PC-9 (cell line): ENCODE results near the gene CXCL1. TPM values are rescaled to one million over a fixed set of nuclear protein-coding genes. Genes with fewer than 3 reads are reported as not detected.

Experiments
- BruUV-seq: library from RNA; stranded (reverse); fragments of 400-500 nt; replicated peaks from 2 replicates; lab custom pipeline; 2021; lab: Mats Ljungman, UMichigan
- CTCF ChIA-PET: fragments of 300-600 bp; sonication (Branson Sonifier 250); formaldehyde crosslinking; loops from one replicate; lab custom pipeline; 2022; ENCODE audit warnings: antibody characterized with exemption; lab: Charles Lee
- POLR2A ChIA-PET: fragments of 300-600 bp; sonication (Branson Sonifier 250); formaldehyde crosslinking; loops from one replicate; lab custom pipeline; 2022; ENCODE audit warnings: antibody characterized with exemption; ENCODE audit not compliant: unreplicated experiment; lab: Charles Lee
- DNase-seq, 2 experiments: peaks; one replicate each; pipeline versions ENCODE4 v3.0.0 to v3.0.0-alpha.2; 2015 to 2022; ENCODE audit warnings: mixed read lengths in 1 of 2
- H2AFZ ChIP-seq: fragments of 200-600 bp; sonication (generic); 2 replicates; pipeline ENCODE4 v1.8.1; 2017; ENCODE audit warnings: antibody characterized with exemption
- H3F3A ChIP-seq: fragments of 200-600 bp; sonication (generic); 2 replicates; pipeline ENCODE4 v1.8.1; 2017; ENCODE audit warnings: antibody characterized with exemption, mild to moderate bottlenecking, low read depth; ENCODE audit not compliant: insufficient read depth
- H3K27ac ChIP-seq: fragments of 200-600 bp; sonication (generic); 2 replicates; pipeline ENCODE4 v1.6.1; 2016; ENCODE audit warnings: mixed run types
- H3K27me3 ChIP-seq: fragments of 200-600 bp; sonication (generic); 2 replicates; pipeline ENCODE4 v1.6.1; 2016; ENCODE audit warnings: low read depth, mixed run types; ENCODE audit not compliant: insufficient read depth
- H3K36me3 ChIP-seq: fragments of 200-600 bp; sonication (generic); 2 replicates; pipeline ENCODE4 v1.6.1; 2016; ENCODE audit warnings: low read depth, mixed run types
- H3K4me1 ChIP-seq: fragments of 200-600 bp; sonication (generic); replicated peaks from 2 replicates; pipeline ENCODE4 v1.6.1; 2016; ENCODE audit warnings: mixed run types; ENCODE audit not compliant: insufficient read depth
- H3K4me2 ChIP-seq: fragments of 200-600 bp; sonication (generic); 2 replicates; pipeline ENCODE4 v1.6.1; 2017; ENCODE audit warnings: mixed run types
- H3K4me3 ChIP-seq: fragments of 200-600 bp; sonication (generic); 2 replicates; pipeline ENCODE4 v1.6.1; 2016; ENCODE audit warnings: mixed run types
- H3K79me2 ChIP-seq: fragments of 200-600 bp; sonication (generic); 2 replicates; pipeline ENCODE4 v1.6.1; 2017; ENCODE audit warnings: low read depth, mixed run types
- H3K9me2 ChIP-seq: fragments of 200-600 bp; sonication (generic); 2 replicates; pipeline ENCODE4 v1.8.1; 2017; ENCODE audit warnings: mild to moderate bottlenecking; ENCODE audit not compliant: insufficient read depth
- H3K9me3 ChIP-seq: fragments of 200-600 bp; sonication (generic); 2 replicates; pipeline ENCODE4 v1.8.1; 2016; ENCODE audit warnings: low read depth; ENCODE audit not compliant: insufficient read depth
- H4K20me1 ChIP-seq: fragments of 200-600 bp; sonication (generic); 2 replicates; pipeline ENCODE4 v1.8.1; 2017; ENCODE audit not compliant: insufficient read depth
- EZH2 ChIP-seq: fragments of 200-600 bp; sonication (generic); IDR thresholded peaks from 2 replicates; pipeline ENCODE4 v1.8.0; 2017; ENCODE audit warnings: antibody characterized with exemption, low read depth
- intact Hi-C: fragments of 100-400 bp; cut with micrococcal nuclease; formaldehyde crosslinking; loops from one replicate; pipeline ENCODE4 v1.10.0; 2022; ENCODE audit not compliant: unreplicated experiment
- total RNA-seq: library from RNA; stranded (reverse); gene quantifications from 2 replicates; pipeline ENCODE4 v1.2.3, GENCODE V29; 2021
- TF ChIP-seq, protein P1 (sequence below): fragments of 200-600 bp; sonication (generic); conservative IDR thresholded peaks from 2 replicates; pipeline ENCODE4 v1.6.1; 2017; ENCODE audit warnings: mixed run types, antibody characterized with exemption, mild to moderate bottlenecking, moderate library complexity

The CXCL1 gene
- total RNA-seq, 1 experiment from 2014 or later, result 0.33 TPM

DNA sequence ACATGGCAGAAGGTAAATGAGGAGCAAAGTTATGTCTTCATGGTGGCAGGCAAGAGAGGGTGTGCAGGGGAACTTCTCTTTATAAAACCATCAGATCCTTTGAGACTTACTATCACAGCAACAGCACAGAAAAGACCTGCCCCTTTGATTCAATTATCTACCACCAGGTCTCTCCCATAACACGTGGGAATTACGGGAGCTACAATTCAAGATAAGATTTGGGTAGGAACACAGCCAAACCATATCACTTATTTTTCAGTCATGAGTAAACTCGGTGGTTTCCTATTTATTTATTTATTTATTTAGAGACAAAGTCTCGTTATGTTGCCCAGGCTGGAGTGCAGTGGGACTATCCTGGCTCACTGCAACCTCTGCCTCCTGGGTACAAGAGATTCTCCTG, 22.1 kb downstream of the CXCL1 start:
- BruUV-seq, result no TSS peak
- Histone ChIP-seq H3K4me2 (no peak overlapping the region), H3F3A (no peaks in the 10 kb centered on the region), H3K27me3 (no peaks in the 10 kb centered on the region), H3K4me3 (no peak overlapping the region), H2AFZ (no peak overlapping the region), H3K79me2 (no peaks in the 10 kb centered on the region), H3K9me3 (no peaks in the 10 kb centered on the region), H3K4me1 (no peaks in the 10 kb centered on the region), H4K20me1 (no peaks in the 10 kb centered on the region), H3K36me3 (no peaks in the 10 kb centered on the region), H3K9me2 (no peaks in the 10 kb centered on the region), H3K27ac (no peak overlapping the region)
- DNase-seq, result no peak
- ChIA-PET CTCF (interaction anchor here (0.6 kb wide), 1 partner anchor 296 kb away, joined by 3 read pairs; no protein-coding TSS in a partner anchor), POLR2A (no interaction called here)
- intact Hi-C loops, result no loop called here
- TF ChIP-seq EZH2, result no peak
- TF ChIP-seq, protein P1, sequence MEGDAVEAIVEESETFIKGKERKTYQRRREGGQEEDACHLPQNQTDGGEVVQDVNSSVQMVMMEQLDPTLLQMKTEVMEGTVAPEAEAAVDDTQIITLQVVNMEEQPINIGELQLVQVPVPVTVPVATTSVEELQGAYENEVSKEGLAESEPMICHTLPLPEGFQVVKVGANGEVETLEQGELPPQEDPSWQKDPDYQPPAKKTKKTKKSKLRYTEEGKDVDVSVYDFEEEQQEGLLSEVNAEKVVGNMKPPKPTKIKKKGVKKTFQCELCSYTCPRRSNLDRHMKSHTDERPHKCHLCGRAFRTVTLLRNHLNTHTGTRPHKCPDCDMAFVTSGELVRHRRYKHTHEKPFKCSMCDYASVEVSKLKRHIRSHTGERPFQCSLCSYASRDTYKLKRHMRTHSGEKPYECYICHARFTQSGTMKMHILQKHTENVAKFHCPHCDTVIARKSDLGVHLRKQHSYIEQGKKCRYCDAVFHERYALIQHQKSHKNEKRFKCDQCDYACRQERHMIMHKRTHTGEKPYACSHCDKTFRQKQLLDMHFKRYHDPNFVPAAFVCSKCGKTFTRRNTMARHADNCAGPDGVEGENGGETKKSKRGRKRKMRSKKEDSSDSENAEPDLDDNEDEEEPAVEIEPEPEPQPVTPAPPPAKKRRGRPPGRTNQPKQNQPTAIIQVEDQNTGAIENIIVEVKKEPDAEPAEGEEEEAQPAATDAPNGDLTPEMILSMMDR, result no peak

DNA sequence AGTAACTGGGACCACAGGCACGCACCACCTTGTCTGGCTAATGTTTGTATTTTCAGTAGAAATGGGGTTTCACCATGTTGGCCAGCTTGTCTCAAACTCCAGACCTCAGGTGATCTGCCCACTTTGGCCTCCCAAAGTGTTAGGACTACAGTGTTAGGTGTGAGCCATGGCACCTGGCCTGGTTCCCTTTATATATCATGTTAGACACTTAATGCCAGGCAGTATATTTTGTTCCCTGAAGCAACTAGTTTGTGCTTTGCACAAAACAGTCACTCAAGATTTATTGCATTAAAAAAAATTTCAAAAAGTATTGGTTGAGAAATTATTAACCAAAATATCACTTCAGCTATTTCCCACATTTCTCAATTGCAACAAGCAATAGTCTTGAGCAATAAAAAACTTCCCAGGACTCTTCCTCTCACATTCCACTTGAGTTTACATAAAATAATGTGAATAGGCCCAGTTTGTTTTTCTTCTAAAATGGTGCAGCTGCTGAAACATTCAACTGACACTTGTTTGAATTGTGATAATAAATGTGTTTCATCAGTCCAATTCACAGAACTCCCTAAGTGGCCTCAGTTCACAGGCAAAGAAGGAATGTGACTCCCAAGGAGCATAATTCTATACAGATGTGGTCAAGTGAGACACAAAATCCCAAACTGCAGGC, 22.7 kb downstream of the CXCL1 start:
- no peaks in the 10 kb centered on the region for H3K27me3 ChIP-seq
- intact Hi-C loops, result no loop called here
- ChIA-PET CTCF (no interaction called here), POLR2A (no interaction called here)
- DNase-seq, result no peak
- no peaks in the 10 kb centered on the region for H4K20me1 ChIP-seq
- no peak overlapping the region for H3K27ac ChIP-seq
- no peaks in the 10 kb centered on the region for H3K9me2 ChIP-seq
- H3K4me3 ChIP-seq, result no peak overlapping the region
- no peaks in the 10 kb centered on the region for H3K4me1 ChIP-seq
- BruUV-seq, result no TSS peak
- H2AFZ ChIP-seq, result no peak overlapping the region
- no peaks in the 10 kb centered on the region for H3F3A ChIP-seq
- no peak overlapping the region for H3K4me2 ChIP-seq
- H3K9me3 ChIP-seq, result no peaks in the 10 kb centered on the region
- TF ChIP-seq, protein P1, result no peak
- no peaks in the 10 kb centered on the region for H3K79me2 ChIP-seq
- no peaks in the 10 kb centered on the region for H3K36me3 ChIP-seq

DNA sequence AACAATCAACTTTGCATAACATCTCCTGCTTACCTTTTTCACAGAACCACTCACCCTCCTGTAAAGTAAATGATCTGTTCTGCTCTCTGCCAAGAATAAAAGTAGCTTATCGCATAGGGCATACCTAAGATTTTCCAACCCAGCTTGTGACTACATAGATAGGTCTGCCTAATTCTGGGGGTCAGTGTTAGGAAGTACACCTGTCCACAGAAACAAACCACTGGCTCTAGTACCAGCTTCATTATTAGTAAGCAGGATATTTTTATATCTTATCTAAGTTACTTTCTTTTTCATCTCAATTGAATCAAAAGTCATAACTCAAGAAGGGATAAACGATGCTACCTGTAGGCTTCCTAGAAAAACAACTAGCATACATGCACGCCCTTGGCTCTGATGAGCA, 23.8 kb downstream of the CXCL1 start:
- Histone ChIP-seq H3K9me2 (no peaks in the 10 kb centered on the region), H2AFZ (no peak overlapping the region), H3K4me1 (no peaks in the 10 kb centered on the region), H3K4me2 (no peak overlapping the region), H3F3A (no peaks in the 10 kb centered on the region), H3K4me3 (no peak overlapping the region), H3K36me3 (no peaks in the 10 kb centered on the region), H3K9me3 (no peaks in the 10 kb centered on the region), H3K79me2 (no peaks in the 10 kb centered on the region), H3K27me3 (no peaks in the 10 kb centered on the region), H4K20me1 (no peaks in the 10 kb centered on the region), H3K27ac (no peak overlapping the region)
- ChIA-PET POLR2A (no interaction called here), CTCF (no interaction called here)
- intact Hi-C loops, result no loop called here
- no TSS peak for BruUV-seq
- no peak for TF ChIP-seq EZH2
- TF ChIP-seq, protein P1, result no peak
- DNase-seq, result no peak
